ENCODE results near the gene IRF1.
"Not testable (repeated sequence)": the region's sequence is repeated elsewhere in the genome, so short reads cannot be mapped to it uniquely, and the experiment has no call there.

IRF1 gene

GRCh38 chr5:132486318-132487094 lies 4.1 kb downstream of the IRF1 start:
- H3K4me3 ChIP-seq (ENCODE audit: low read depth, low read length), result no peak overlapping the region
- DNase-seq (ENCODE audit: low read depth), result no peak
- TF ChIP-seq, protein P1, sequence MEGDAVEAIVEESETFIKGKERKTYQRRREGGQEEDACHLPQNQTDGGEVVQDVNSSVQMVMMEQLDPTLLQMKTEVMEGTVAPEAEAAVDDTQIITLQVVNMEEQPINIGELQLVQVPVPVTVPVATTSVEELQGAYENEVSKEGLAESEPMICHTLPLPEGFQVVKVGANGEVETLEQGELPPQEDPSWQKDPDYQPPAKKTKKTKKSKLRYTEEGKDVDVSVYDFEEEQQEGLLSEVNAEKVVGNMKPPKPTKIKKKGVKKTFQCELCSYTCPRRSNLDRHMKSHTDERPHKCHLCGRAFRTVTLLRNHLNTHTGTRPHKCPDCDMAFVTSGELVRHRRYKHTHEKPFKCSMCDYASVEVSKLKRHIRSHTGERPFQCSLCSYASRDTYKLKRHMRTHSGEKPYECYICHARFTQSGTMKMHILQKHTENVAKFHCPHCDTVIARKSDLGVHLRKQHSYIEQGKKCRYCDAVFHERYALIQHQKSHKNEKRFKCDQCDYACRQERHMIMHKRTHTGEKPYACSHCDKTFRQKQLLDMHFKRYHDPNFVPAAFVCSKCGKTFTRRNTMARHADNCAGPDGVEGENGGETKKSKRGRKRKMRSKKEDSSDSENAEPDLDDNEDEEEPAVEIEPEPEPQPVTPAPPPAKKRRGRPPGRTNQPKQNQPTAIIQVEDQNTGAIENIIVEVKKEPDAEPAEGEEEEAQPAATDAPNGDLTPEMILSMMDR (IDR thresholded peaks at IDR 0.05; ENCODE audit: insufficient read depth, low read depth, low read length, missing control alignments), result no peak

- TF ChIP-seq, protein P1 (IDR thresholded peaks at IDR 0.05; ENCODE audit: insufficient read depth, low read depth, low read length, missing control alignments), result no peak
- no peak overlapping the region for H3K4me3 ChIP-seq (ENCODE audit: low read depth, low read length)
- no peak for DNase-seq (ENCODE audit: low read depth)
Measured at GRCh38 chr5:132485641-132486317, 4.8 kb downstream of the IRF1 start.

DNA sequence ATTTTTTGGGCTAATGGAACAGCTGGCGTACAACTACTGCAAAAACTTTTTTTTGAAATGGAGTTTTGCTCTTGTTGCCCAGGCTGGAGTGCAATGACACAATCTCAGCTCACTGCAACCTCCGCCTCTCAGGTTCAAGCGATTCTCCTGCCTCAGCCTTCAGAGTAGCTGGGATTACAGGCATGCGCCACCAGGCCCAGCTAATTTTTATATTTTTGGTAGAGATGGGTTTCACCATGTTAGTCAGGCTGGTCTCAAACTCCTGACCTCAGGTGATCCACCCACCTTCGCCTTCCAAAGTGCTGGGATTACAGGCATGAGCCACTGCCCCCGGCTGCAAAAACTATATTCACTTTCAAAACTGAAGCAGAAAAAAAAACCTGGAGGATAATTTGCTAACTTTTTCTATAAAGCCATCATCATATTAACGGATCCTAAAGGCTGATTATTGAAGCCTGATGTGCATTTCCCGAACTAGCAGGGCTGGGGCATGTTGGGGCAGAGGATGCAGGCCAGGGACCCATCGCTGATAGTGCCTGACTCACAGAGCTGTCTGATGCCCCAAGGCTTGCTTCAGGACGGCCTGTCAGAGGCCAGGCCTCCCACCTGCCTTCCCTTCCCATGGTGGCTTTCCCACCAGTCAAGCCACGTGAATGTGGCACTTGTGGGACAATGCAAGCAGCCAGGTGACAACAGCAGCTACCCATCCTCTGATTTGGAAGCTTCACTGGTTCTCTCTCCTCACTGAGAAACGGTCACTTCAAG lies 5.5 kb downstream of the IRF1 start:
- H3K4me3 ChIP-seq (ENCODE audit: low read depth, low read length); DNase-seq (ENCODE audit: low read depth): not testable (repeated sequence)

- H3K4me3 ChIP-seq (ENCODE audit: low read depth, low read length), result no peak overlapping the region
- DNase-seq (ENCODE audit: low read depth), result no peak
- TF ChIP-seq, protein P1 (IDR thresholded peaks at IDR 0.05; ENCODE audit: insufficient read depth, low read depth, low read length, missing control alignments), result no peak
Measured at GRCh38 chr5:132484391-132484725, 6.2 kb downstream of the IRF1 start.

DNA sequence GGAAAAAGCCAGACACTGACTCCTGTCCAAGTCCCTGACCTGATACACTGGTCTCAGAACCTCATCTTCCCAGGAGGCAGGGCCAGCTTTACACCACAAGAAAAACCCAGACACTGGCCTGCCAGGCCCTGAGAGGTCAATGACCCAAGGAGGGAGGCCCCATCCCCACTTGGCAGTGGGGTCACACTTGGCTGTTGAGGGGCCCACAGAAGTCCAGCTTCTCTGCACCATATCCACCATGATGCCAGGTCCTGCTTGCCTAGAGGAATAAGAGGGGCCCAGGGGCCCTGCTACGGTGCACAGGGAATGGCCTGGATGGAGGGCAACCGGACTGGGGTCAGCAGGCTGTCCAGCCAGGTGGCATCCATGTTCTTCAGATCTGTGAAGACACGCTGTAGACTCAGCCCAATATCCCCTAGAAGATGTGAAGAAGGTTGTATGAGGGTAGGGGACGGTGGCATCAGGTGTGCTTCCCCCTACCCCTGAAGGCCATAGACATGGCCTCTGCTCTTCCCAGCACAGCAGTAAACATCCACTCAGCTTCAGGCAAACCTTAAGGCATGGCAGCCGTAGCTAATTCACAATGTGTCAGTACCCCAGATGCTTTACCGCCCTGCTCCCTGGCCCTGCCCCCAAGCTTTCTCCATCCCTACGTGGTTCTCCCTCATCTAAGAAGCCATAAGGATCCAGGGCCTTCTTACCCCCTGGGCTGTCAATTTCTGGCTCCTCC lies 6.7 kb downstream of the IRF1 start:
- H3K4me3 ChIP-seq (ENCODE audit: low read depth, low read length), result no peak overlapping the region
- no peak for DNase-seq (ENCODE audit: low read depth)
- TF ChIP-seq, protein P1 (IDR thresholded peaks at IDR 0.05; ENCODE audit: insufficient read depth, low read depth, low read length, missing control alignments), result no peak

DNA sequence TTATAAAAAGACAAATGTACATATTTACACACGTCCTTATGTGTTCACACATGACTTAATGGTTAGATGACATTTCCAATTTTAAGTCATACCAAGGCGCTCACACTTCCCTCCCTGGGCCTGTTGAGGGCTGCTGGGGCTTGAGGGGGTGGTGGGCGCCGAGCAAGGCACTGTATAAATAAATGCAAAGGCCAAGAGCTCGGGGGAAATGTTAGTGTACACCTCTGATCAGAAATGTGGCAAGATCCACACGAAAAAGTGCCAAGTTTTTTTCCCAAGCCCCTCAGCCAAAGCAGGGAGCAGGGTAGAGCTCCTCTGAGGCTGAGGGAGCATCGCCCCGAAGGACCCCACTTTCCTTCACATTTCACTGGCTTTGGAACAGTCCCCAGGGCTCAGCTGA lies 7.5 kb downstream of the IRF1 start:
- TF ChIP-seq, protein P1 (IDR thresholded peaks at IDR 0.05; ENCODE audit: insufficient read depth, low read depth, low read length, missing control alignments), result no peak
- DNase-seq (ENCODE audit: low read depth), result no peak
- no peak overlapping the region for H3K4me3 ChIP-seq (ENCODE audit: low read depth, low read length)

Measured in GM12865 (cell line).